Measurements from ENCODE around the gene MYPN.

The MYPN gene

DNA sequence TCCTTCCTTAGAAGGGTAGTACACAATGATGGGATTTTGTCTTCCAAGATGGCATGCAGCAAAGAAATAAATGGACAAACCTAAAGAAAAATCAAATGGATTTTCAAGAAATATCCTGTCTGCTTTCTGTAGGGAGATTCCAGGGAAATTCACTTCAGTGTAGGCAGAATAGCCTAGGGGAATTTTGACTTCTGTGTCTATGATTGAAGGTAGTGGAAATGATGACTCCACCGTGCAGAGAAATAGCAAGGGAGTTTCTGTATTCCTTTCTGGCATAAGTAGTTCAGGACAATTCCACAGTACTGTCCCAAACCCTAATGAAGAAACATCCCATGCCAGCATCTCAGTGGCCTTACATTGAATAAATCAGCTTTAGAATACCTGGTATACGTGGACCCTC, 113.1 kb downstream of the MYPN start:
- H3K4me1 ChIP-seq (ENCODE audit: control insufficient read depth, insufficient read depth, low read length), result no peaks in the 10 kb centered on the region
- H3K27me3 ChIP-seq (ENCODE audit: control insufficient read depth, insufficient read depth, low read length), result no peaks in the 10 kb centered on the region
- H3K4me3 ChIP-seq (ENCODE audit: low read length), result no peak overlapping the region
- no peaks in the 10 kb centered on the region for H3K36me3 ChIP-seq (ENCODE audit: control insufficient read depth, insufficient read depth, low read length)
- H3K9me3 ChIP-seq (ENCODE audit: control insufficient read depth, low read length), result no peaks in the 10 kb centered on the region
- H3K9ac ChIP-seq (ENCODE audit: low read length), result no peak overlapping the region

DNA sequence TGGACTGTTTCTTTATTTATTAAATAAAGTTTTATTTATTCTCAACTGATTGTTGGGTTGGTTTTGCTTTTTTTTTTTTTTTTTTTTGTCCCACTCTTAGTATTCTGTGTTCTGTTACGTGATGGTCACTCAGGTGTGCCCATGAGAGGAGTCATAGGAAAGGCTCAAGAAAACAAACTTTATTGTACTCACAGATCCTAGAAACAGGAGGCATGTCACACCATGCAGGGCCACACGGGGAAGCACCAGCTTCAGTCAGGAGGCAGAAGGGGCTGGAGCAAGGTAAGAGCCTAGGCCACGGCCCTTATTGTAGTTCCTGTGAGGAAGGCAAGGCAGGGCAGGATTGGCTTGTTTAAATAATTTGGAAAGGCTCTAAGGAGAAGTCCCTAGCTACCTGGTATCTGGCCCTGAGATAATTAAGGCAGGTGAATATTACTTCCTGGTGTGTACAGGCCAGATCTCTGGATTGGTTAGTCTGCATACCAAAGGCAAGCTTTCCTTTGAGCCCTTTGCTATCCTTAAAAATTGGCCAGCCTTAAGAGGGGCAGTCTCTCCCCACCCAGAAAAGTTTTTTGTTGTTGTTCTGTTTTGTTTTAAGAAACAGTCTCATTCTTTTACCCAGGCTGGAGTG, 114.4 kb downstream of the MYPN start:
- no peaks in the 10 kb centered on the region for H3K36me3 ChIP-seq (ENCODE audit: control insufficient read depth, insufficient read depth, low read length)
- no peak overlapping the region for H3K9ac ChIP-seq (ENCODE audit: low read length)
- no peak overlapping the region for H3K4me3 ChIP-seq (ENCODE audit: low read length)
- H3K9me3 ChIP-seq (ENCODE audit: control insufficient read depth, low read length), result no peaks in the 10 kb centered on the region
- H3K4me1 ChIP-seq (ENCODE audit: control insufficient read depth, insufficient read depth, low read length), result no peaks in the 10 kb centered on the region
- H3K27me3 ChIP-seq (ENCODE audit: control insufficient read depth, insufficient read depth, low read length), result no peaks in the 10 kb centered on the region

DNA sequence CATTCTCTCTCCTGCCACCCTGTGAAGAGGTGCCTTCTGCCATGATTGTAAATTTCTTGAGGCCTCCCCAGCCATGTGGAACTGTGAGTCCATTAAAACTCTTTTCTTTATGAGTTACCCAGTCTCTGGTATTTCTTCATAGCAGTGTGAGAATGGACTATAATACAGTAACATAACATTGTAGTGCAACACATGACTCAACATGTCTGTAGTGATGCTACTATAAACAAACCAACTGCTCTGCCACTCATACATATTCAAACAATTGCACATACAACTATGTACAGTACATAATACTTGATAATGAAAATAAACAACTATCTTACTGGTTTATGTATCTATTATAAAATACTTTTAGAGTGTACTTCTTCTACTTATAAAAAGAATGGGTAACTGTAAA, 115.5 kb downstream of the MYPN start:
- H3K27me3 ChIP-seq (ENCODE audit: control insufficient read depth, insufficient read depth, low read length), result no peaks in the 10 kb centered on the region
- H3K4me3 ChIP-seq (ENCODE audit: low read length), result no peak overlapping the region
- H3K36me3 ChIP-seq (ENCODE audit: control insufficient read depth, insufficient read depth, low read length), result no peaks in the 10 kb centered on the region
- no peak overlapping the region for H3K9ac ChIP-seq (ENCODE audit: low read length)
- H3K4me1 ChIP-seq (ENCODE audit: control insufficient read depth, insufficient read depth, low read length), result no peaks in the 10 kb centered on the region
- no peaks in the 10 kb centered on the region for H3K9me3 ChIP-seq (ENCODE audit: control insufficient read depth, low read length)

DNA sequence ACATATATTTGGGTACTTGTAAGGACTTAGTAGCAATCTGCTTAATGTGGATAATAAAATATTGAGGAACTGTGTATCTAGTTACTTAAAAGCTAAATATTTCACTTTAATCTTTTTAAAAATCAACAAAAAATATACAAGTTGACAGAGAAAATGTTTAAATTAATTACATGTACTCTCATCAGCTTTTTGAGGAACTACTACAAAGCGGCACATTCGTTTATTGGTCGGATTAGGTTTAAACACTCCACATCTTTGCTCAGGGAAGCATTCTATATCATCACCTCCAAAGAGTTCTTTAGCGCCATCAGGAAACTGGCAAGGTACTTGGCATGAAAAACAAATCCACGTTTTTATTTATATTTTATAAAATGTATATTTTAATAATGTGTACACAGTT, 121.0 kb downstream of the MYPN start:
- H3K4me1 ChIP-seq (ENCODE audit: control insufficient read depth, insufficient read depth, low read length), result no peaks in the 10 kb centered on the region
- no peaks in the 10 kb centered on the region for H3K9me3 ChIP-seq (ENCODE audit: control insufficient read depth, low read length)
- H3K9ac ChIP-seq (ENCODE audit: low read length), result no peak overlapping the region
- H3K27me3 ChIP-seq (ENCODE audit: control insufficient read depth, insufficient read depth, low read length), result no peaks in the 10 kb centered on the region
- no peaks in the 10 kb centered on the region for H3K36me3 ChIP-seq (ENCODE audit: control insufficient read depth, insufficient read depth, low read length)
- no peak overlapping the region for H3K4me3 ChIP-seq (ENCODE audit: low read length)

DNA sequence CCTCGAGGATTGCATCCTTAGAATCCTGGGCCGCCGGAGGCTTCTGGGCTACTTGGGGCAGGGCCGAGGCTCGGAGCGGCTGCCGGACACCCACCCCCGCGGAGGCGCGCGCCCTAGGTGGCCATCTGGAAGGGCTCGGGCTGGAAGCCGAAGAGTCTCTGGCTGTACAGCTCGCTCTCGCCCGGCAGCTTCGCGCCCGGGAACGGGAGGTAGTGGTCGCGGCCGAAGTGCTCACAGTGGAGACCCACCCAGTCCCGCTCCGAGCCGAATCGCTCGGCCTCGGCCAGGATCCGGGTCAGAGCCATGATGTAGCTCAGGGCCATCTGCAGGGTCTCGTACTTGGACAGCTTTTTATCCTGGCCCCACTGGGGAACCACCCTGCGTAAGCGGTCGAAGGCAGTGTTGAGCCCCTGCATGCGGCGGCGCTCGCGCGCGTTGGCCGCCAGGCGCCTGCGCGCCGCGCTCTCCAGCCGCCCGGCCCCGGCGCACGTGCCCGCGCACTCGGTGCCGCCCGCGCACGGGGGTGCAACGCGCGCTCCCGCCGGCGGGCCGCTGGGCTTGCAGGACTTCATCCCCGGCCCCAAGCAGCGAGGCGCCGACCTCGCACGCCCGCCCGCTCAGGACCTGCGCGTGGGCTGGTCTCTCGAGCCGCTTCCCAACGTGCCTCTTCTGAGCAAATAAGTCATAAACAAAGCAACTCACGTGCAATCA, 122.0 kb downstream of the MYPN start:
- peak overlapping the region; percentile 60 for H3K4me3 ChIP-seq (ENCODE audit: low read length)

DNA sequence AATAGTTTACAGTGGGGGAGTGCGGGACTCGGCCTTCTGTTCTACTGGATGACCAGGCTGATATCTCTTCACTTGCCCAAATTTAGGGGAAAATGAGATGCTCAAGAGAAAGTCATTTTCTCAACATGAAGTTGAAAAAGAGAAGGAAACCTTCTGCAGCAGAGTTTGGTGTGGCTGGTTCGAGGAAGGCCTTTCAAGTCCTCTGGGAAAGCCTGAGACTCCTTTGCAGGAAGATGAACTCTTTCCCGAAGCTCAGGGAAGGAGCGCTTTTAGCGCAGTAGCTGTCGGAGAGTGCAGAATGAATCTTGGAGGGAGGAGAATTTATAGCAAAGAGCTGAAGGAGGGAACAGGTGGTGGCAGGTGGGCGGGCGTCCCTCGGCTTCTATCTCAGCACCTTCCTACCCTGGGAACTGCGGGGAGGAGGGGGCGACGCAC, 122.5 kb downstream of the MYPN start, which contains the start of gene ATOH7:
Gene ATOH7 (minus strand): TSS at position 297 of the 435 bp plus-strand sequence. CDS start 436 bp downstream, outside the sequence.
- peak within 1 kb of the TSS; percentile 60 for H3K4me3 ChIP-seq (ENCODE audit: low read length)
- no peaks in the 10 kb centered on the region for H3K36me3 ChIP-seq (ENCODE audit: control insufficient read depth, insufficient read depth, low read length)
- H3K9ac ChIP-seq (ENCODE audit: low read length), result peak within 1 kb of the TSS; percentile 76
- no peaks in the 10 kb centered on the region for H3K27me3 ChIP-seq (ENCODE audit: control insufficient read depth, insufficient read depth, low read length)
- H3K4me1 ChIP-seq (ENCODE audit: control insufficient read depth, insufficient read depth, low read length), result no peaks in the 10 kb centered on the region
- H3K9me3 ChIP-seq (ENCODE audit: control insufficient read depth, low read length), result no peaks in the 10 kb centered on the region

More for the DNA sequence above, 122.0 kb downstream of the MYPN start:
- Histone ChIP-seq H3K9ac (ENCODE audit: low read length) (peak overlapping the region; percentile 76), H3K27me3 (ENCODE audit: control insufficient read depth, insufficient read depth, low read length) (no peaks in the 10 kb centered on the region), H3K36me3 (ENCODE audit: control insufficient read depth, insufficient read depth, low read length) (no peaks in the 10 kb centered on the region), H3K9me3 (ENCODE audit: control insufficient read depth, low read length) (no peaks in the 10 kb centered on the region), H3K4me1 (ENCODE audit: control insufficient read depth, insufficient read depth, low read length) (no peaks in the 10 kb centered on the region)

DNA sequence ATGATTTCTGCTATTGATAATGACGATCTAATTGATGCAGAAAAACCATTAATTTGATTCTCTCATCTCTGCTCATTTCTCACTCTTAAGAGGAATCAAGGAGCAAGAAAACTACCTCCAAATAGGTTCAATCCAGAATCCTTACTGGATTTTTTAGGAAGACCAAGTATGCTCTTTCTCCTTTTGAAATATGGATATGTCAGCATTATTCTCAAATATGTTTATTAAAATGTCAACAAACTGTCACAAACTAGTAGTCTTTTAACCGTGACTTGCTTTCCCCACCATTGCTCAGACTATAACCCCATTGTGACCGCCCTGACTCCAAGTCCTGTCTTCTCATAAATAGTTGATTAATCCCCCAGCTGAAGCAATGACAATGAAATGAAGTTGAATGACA, 123.8 kb downstream of the MYPN start:
- no peaks in the 10 kb centered on the region for H3K9me3 ChIP-seq (ENCODE audit: control insufficient read depth, low read length)
- no peaks in the 10 kb centered on the region for H3K27me3 ChIP-seq (ENCODE audit: control insufficient read depth, insufficient read depth, low read length)
- no peaks in the 10 kb centered on the region for H3K4me1 ChIP-seq (ENCODE audit: control insufficient read depth, insufficient read depth, low read length)
- H3K4me3 ChIP-seq (ENCODE audit: low read length), result no peak overlapping the region
- H3K36me3 ChIP-seq (ENCODE audit: control insufficient read depth, insufficient read depth, low read length), result no peaks in the 10 kb centered on the region
- H3K9ac ChIP-seq (ENCODE audit: low read length), result no peak overlapping the region

DNA sequence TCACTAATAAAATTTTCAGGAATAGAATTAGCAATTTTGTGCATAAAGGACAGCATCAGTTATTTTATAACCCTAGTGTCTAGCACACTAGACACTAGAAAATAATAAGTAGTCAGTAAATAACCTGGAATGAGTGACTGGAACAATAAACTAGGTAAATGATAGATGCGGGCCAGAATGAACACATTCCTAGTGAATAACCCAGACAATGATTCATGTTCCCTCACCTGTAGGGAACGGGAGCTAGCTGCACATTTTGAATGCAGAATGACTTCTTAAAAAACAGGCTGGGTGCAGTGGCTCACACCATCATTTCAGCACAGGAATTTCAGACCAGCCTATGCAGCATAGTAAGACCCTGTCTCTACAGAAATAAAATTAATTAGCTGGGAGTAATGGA, 125.8 kb downstream of the MYPN start:
- no peaks in the 10 kb centered on the region for H3K27me3 ChIP-seq (ENCODE audit: control insufficient read depth, insufficient read depth, low read length)
- no peaks in the 10 kb centered on the region for H3K36me3 ChIP-seq (ENCODE audit: control insufficient read depth, insufficient read depth, low read length)
- no peaks in the 10 kb centered on the region for H3K4me1 ChIP-seq (ENCODE audit: control insufficient read depth, insufficient read depth, low read length)
- H3K4me3 ChIP-seq (ENCODE audit: low read length), result no peak overlapping the region
- H3K9ac ChIP-seq (ENCODE audit: low read length), result no peak overlapping the region
- no peaks in the 10 kb centered on the region for H3K9me3 ChIP-seq (ENCODE audit: control insufficient read depth, low read length)

DNA sequence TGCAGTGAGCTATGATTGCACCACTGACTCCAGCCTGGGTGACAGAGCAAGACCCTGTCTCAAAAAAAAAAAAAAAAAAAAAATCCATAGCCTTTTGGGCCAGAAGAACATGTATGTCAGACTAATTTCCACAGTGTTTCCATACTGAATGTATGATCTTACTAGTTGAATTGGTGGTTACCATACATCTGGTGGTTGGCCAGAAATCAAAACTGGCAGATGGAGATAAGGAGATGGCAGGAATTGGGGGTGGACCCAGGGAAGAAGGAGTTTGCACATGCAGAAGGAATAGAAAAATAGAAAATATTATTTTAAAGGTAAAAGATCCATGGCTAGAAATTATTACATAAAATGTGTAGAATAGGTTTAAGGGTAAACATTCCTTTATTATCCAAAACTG, 126.3 kb downstream of the MYPN start:
- no peak overlapping the region for H3K4me3 ChIP-seq (ENCODE audit: low read length)
- no peak overlapping the region for H3K9ac ChIP-seq (ENCODE audit: low read length)
- H3K4me1 ChIP-seq (ENCODE audit: control insufficient read depth, insufficient read depth, low read length), result no peaks in the 10 kb centered on the region
- H3K27me3 ChIP-seq (ENCODE audit: control insufficient read depth, insufficient read depth, low read length), result no peaks in the 10 kb centered on the region
- H3K9me3 ChIP-seq (ENCODE audit: control insufficient read depth, low read length), result no peaks in the 10 kb centered on the region
- no peaks in the 10 kb centered on the region for H3K36me3 ChIP-seq (ENCODE audit: control insufficient read depth, insufficient read depth, low read length)

DNA sequence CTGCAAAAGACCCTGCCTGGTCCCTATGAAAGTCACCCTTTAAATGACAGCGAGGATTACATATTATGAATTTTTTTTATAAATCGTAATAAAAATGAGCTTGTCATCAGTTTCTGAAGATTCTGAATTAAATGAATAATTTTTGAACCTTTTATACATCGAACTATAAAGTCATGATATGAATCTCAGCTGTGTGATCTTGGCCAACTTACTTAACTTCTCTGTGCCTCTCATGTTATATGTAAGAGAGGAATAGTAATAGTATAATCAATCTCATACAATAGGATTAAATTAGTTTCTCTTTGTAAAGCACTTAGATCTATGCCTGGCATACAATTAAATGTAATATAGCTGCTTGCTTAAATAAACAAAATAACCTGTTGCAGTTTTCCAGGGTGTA, 127.9 kb downstream of the MYPN start:
- no peaks in the 10 kb centered on the region for H3K36me3 ChIP-seq (ENCODE audit: control insufficient read depth, insufficient read depth, low read length)
- no peaks in the 10 kb centered on the region for H3K27me3 ChIP-seq (ENCODE audit: control insufficient read depth, insufficient read depth, low read length)
- no peaks in the 10 kb centered on the region for H3K9me3 ChIP-seq (ENCODE audit: control insufficient read depth, low read length)
- no peak overlapping the region for H3K9ac ChIP-seq (ENCODE audit: low read length)
- no peak overlapping the region for H3K4me3 ChIP-seq (ENCODE audit: low read length)
- H3K4me1 ChIP-seq (ENCODE audit: control insufficient read depth, insufficient read depth, low read length), result no peaks in the 10 kb centered on the region

DNA sequence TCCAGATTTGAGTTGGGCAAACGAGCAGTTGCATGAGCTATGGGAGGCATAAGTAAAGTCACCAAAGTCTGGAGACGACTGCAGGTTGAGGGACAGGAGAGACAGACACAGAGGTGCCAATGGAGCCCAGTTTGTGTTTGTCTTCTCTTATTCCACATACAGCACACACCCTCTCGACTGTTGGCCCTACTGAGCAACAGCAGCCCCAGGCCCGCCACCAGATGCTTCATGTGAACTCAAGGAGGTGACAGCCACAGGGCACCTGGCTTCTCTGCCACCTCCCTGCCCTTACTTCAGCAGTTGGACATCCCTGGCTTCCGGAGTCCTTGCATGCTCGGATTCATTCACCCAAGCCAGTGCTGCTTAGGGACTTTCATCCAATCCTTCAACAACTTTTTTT, 129.1 kb downstream of the MYPN start:
- Histone ChIP-seq H3K4me1 (ENCODE audit: control insufficient read depth, insufficient read depth, low read length) (no peaks in the 10 kb centered on the region), H3K9ac (ENCODE audit: low read length) (no peak overlapping the region), H3K4me3 (ENCODE audit: low read length) (no peak overlapping the region), H3K27me3 (ENCODE audit: control insufficient read depth, insufficient read depth, low read length) (no peaks in the 10 kb centered on the region), H3K9me3 (ENCODE audit: control insufficient read depth, low read length) (no peaks in the 10 kb centered on the region), H3K36me3 (ENCODE audit: control insufficient read depth, insufficient read depth, low read length) (no peaks in the 10 kb centered on the region)

DNA sequence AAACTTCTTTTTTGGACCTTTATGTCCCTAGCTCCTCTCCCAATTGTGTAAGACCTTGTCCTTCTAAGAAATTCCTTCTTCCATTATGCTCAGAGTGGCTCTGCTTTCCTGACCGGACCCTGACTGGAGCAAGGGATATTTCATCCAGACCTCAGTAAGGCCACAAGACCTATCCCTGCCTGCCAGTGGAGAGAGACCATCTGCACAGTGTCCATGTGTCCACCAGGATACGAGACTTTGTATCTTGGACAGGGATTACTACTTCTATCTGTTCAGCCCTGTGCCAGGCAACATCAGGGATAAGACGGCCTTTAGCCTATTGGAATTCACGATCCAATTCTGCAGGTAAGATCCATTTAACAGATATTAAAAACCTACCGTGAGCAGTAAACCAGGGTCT, 129.8 kb downstream of the MYPN start:
- Histone ChIP-seq H3K4me3 (ENCODE audit: low read length) (no peak overlapping the region), H3K4me1 (ENCODE audit: control insufficient read depth, insufficient read depth, low read length) (no peaks in the 10 kb centered on the region), H3K9ac (ENCODE audit: low read length) (no peak overlapping the region), H3K36me3 (ENCODE audit: control insufficient read depth, insufficient read depth, low read length) (no peaks in the 10 kb centered on the region), H3K27me3 (ENCODE audit: control insufficient read depth, insufficient read depth, low read length) (no peaks in the 10 kb centered on the region), H3K9me3 (ENCODE audit: control insufficient read depth, low read length) (no peaks in the 10 kb centered on the region)
